GM19468 (cell line): ENCODE measurements around the gene ATP13A2.

ENCODE experiments used
- ATAC-seq: cut with Tn5 transposase; IDR thresholded peaks from one replicate; pipeline ENCODE4 v1.9.1; 2021; ENCODE audit warnings: mild to moderate bottlenecking, moderate library complexity, moderate number of reproducible peaks; ENCODE audit not compliant: unreplicated experiment; ENCODE audit errors: extremely low read depth

ATP13A2 gene

DNA sequence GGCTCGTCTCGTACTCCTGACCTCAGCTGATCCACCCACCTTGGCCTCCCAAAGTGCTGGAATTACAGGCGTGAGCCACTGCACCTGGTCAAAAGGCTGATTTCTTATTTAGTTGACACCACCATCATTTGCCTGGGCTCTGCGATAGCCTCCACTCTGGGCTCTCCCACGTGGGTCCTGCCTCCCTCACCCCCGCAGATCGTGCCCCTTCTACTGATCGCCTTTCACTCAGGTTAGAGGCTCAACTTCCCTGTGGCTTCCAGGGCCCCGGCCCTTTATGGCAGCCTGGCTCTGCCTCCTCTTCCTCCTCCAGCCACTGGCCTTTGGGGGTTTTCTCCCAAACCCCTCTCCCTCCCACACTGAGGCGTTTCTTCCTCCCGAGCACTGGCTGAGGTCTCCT lies 28.8 kb downstream of the ATP13A2 start:
- no peak for ATAC-seq

DNA sequence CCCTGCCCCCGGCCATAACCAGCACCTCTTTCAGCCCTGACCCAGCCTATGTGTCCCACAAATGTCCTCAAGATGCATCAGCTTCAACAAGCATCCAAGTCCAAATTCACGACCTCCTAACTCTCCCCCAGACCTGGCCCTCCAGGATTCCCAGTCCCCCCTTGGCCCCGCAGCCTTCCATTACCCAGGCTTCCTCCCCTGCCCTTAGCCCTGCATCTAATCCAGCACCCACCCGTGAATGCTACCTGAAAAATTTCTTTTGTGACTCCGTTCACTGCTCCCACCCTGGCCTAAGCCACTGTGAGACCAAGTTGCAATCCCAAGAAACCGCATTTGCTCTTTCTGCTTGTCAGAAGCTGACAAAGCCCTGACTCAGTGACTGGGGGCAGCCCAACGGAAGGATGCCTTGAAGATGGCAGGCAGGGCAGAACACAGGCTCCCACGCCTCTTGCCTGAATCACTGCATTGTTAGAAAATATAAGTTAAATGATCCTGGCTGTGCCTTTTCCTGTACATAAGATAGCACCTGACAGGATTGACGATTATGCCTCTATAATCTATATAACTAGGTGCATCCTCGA lies 30.4 kb downstream of the ATP13A2 start:
- ATAC-seq: no peak

- ATAC-seq: no peak
Measured at GRCh38 chr1:16980473-16981268, 31.1 kb downstream of the ATP13A2 start, which contains the start of gene MFAP2. TSS of gene MFAP2 (minus strand) at chr1:16980620. CDS start at chr1:16978273, 2,347 bp downstream.

DNA sequence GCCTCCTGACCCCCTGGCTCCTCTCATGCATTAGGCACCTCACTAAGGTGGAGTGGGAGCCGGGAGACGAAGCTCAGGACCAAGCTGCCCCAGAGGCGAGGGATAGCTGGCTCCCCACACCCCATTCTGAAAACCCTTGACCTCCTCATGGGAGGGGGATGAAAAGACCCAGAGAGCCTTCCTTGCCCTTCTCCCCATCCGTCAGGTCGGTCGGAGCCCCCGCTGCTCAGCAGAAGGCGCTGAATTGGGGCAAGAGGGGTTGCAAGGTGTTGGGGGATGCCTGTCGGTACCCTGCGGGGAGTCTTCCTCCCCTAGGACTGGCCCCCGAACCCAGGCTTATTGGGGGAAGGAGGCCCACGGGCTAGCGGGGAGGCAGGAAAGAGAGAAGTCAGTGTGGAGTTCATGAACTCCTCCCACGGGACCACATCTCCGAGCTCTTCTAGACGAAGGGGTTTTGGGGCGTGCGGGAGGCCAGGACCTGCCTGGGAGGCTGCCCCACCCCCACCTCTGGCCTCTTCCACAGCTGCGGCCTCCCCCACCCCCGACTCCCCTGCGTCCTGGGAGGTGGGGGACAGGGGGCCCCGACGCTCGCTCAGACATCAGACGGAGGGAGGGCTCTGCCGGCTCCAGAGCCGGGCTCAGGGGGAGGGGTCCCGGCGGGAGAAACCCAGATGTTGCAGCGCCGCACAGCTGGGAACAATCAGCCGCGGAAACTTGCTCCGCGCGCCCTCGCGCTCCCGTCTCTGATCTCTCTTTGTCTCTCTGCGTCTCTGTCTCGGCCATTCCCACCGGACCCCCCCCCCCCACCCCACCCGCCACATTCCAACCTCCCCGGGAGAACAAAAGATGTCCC lies 32.0 kb downstream of the ATP13A2 start:
- no peak for ATAC-seq

DNA sequence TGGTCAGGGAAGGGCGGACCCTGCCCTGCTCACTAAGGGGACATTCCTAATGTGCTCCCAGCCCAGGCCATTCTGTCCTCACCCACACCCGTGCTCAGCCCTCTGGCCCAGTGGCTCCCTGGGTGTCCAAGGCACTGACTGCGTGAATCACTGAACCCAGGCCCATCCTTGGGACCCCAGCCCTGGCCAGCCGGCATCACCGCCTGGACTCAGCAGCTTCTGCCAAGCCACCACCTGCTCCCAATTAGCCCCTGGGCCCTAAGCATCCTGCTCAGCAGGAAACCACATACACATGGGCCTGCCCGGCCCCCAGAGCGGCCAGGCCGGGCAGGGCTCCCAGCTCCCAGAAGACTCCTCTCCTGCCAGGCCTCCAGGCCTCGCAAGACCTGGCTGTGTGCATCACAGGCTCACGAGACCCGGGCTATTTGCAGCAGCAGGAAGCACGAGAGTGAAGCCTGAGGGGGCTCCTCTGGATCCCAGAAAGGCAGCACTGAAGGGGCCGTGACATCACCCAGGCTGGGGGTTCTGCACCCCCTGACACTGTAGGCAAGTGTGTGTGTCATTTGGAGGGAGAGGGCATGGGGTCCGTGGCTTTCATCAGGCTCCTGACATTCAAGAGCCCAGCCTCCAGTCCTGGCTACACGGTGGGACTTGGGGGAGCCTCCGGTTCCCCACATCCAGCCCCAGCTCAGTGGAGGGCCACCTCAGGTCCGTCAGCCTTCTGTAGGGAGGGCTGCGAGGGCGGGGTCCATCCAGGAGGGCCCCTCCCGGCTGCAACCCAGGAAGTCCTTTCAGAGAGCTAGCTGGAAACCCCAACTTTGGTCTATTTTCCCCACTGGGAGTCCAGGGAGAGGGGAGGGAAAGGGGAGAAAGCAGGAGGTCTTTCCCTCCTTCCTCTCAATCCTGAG lies 32.9 kb downstream of the ATP13A2 start:
- no peak for ATAC-seq

DNA sequence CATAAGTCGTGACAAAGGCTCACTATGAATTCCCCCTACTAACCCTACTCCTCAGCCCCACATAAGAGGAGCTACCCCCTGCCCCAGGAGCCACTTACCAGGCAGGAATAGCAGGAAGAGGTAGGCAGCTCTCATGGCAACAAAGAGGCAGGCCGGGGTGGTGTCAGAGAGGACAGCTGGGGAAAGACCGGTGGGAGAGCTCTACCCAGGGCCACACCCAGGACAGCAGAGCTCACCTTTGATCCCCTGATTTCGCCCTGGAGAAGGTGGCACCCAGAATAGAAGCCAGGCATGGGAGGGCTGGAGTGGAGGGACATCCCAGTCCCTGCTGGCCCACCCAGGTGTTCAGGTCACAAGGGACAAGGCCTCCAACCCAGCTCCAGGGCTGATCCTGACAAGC lies 33.6 kb downstream of the ATP13A2 start:
- ATAC-seq: no peak

DNA sequence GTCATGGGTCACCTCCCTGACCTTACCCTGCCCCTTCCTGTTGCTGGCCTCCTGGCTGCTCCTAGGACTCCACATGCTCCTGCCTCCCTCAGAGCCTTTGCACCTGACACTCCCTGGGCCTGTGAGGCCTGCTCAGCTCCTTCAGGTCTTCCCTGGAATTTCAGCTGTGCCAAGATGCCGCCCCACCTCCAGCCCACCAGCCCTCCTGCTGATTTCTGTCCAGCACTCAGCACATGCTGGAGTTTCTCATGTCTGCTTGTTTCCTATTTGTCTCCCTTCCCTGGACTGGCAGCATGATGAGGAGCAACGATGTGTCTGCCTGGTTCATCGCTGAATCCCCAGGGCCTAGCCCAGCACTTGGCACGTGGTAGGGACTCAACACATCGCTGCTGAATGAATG lies 34.4 kb downstream of the ATP13A2 start:
- no peak for ATAC-seq

DNA sequence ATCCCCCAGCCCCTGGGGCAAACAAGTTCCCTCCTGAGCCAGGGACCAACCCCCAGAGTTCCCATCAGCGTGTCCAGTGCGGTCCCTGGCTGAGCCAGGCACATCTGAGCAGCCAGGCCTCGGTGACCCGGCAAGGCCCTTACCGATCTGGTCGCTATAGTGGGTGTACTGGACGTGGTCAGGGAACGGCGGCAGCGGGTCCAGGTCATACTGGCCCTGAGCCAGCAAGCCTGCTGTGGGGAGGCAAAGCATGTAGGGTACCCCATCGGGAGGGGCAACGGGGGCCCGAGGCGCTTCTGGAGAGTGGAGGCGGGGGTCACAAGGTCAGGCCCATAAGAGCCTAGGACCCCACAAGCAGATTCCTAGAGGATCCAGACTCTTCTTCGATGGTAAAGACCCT lies 34.8 kb downstream of the ATP13A2 start:
- ATAC-seq: no peak

DNA sequence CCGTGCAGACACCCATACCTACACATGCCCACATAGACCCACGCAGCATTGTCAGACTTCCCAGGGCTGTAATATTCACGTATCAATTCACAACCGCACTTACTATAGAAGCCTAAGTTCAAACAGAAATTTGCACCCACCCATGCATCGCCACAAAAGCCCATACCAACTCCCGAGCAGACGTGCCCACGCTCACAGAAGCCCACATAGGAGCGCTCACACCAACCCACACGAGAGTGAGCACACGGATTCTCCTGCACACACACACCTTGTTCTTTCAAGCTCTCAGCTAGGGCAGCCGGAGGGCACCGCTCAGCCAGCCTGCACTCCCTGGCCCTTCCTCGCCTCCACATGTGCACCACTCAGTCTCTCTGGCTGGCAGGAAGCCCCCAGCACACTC lies 35.9 kb downstream of the ATP13A2 start:
- ATAC-seq: no peak

DNA sequence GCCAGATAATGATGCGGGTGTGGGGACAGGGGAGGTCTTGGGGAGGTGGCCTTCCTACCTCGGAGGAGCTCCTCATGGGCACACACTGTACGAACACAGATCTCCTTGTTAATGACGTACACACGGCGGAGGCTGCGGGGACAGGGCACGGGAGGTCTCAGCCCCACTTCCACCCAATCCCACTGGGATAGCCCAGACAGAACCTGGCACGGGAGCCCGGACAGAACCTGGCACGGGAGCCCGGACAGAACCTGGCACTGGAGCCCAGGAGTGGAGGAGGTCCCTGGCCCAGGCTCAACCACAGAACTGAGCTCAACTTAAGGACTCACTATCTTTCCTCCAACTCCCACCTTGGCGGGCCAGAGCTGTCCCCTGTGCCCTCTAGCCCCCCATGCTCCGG lies 36.5 kb downstream of the ATP13A2 start:
- no peak for ATAC-seq

DNA sequence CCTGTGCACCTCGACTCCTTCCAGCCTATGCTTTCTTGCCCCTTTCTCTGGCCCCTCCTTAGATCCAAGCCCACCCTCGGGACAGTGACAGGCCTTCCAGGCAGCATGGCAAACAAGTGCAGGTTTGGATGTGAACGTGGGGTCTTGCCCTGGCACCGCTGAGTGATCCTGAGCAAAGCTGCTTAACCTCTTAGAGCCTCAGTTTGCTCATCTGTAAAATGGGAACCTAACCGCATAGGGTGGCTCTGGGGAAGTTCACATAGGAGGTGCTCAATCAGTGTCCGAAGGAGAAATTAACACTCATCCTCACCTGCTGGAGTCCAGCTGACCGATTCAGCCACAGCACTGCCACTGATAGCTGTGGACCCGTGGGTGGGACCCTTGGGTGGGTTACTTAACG lies 38.5 kb downstream of the ATP13A2 start:
- no peak for ATAC-seq

DNA sequence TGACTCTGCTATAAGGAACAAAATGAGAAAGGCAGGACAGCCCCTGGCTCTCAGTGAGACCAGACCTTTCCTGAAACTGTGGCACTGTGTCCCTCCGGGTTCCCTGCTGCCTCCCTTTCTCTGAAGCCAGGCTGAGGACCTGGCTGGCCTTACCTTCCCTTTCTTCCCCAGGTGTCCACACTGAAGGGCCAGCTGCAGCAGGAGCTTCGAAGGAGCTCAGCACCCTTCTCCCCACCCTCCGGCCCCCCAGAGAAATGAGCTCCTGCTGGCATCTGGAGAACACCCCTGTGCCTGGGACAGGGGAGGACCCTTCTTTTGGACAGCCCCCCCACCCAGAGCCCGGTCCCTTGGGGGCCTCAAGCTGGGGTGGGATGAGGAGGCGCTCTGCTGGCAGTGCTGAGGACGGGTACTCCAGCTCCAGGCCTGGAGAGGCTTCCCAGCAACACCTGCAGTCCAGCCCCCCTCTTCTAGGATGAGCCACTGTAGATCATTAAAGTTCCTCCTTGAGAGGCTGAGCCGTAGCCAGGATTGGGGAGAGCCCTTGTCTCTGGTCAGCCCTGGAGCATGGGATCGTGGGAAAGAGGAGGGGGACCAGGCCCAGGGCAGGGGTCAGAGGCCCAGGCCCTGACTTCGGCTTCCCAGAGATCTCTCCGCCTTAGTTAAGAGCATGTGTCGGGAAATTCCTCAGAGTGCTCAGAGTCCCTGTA lies 39.4 kb downstream of the ATP13A2 start:
- no peak for ATAC-seq

DNA sequence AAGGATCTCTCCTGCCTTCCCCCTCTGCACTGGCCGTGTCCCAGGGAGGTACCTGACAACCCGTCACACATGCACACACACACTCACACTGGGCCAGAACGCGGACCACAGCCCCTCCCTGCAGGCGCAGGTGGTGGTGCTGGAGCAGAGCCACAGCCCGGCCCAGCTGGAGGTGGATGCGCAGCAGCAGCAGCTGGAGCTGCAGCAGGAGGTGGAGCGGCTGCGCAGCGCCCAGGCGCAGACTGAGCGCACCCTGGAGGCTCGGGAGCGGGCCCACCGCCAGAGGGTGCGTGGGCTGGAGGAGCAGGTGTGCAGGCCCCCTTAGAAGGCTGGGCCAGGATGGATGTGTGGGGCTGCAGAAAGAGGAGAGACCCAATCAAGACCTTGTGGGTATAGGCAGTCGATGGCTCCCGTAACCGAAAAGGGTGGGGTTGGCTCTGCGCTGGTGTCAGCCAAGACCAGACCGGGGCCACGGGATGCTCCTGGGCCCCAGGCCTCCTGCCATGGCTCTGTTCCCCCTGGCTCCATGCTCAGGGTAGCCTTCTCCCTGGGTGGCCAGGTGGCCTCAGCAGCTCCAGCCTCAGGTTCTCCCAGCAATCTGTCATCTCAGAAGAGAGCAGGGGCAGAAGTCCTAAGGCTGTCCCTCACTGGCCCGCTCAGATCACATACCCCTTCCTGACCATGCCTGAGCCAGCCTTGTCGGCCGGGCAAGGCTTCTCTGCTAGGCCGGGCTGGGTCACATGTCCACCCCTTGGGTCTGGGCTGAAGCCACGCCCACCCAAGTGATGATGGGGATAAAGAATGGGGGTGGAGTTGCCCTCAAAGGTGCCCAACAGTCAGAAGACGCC lies 40.2 kb downstream of the ATP13A2 start:
- no peak for ATAC-seq

DNA sequence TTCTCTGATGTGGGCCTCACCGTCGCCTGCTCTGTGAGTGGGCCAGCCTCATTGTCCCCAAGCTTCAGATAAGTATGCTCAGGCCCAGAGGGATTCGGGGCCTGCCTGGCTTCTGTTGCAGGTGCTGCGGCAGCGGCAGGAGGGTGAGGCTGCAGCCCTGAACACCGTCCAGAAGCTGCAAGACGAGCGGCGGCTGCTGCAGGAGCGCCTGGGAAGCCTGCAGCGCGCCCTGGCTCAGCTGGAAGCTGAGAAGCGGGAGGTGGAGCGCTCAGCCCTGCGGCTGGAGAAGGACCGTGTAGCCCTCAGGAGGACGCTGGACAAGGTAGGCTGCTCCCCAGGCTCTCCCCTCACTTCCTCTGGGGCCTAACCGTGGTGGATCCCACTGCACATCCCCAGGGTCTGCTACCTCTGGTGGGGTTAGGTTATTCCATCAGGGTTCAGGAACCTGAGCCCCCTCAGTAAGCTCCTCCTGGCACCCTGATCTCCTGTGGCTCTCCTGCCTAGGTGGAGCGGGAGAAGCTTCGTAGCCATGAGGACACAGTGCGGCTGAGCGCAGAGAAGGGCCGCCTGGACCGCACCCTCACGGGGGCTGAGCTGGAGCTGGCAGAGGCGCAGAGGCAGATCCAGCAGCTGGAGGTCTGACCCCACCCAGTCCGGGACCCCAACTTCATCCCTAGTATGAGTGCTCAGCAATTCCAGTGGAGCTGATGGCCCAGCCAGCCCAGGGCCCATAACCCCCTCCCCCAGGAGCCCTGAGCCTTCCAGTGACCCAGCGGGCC lies 41.4 kb downstream of the ATP13A2 start:
- no peak for ATAC-seq

- no peak for ATAC-seq
Measured at GRCh38 chr1:16969651-16970050, 42.1 kb downstream of the ATP13A2 start.

- no peak for ATAC-seq
Measured at GRCh38 chr1:16969057-16969611, 42.6 kb downstream of the ATP13A2 start.

GRCh38 chr1:16968372-16968771 lies 43.4 kb downstream of the ATP13A2 start:
- ATAC-seq: no peak
